SK-N-SH (cell line): ENCODE results near the gene GRM2.
A peak's percentile ranks its signal among the peaks of the same experiment; 100 is the strongest.

Experiments
- CHD2 ChIP-seq: fragments of 150-350 bp; IDR thresholded peaks from 2 replicates; pipeline ENCODE4 v1.6.1; 2018; ENCODE audit warnings: low read length; ENCODE audit not compliant: partially characterized antibody
- EP300 ChIP-seq, 2 experiments: IDR thresholded peaks; 2 replicates each; pipeline versions ENCODE4 v1.4.0 to v1.6.1; 2012; ENCODE audit warnings: borderline replicate concordance in 1 of 2, low read depth in 1 of 2, low read length in 1 of 2
- FOSL2 ChIP-seq: IDR thresholded peaks from 2 replicates; pipeline ENCODE4 v1.4.0; 2012; ENCODE audit warnings: low read depth, mild to moderate bottlenecking, moderate library complexity, borderline replicate concordance
- NFIC ChIP-seq: IDR thresholded peaks from 2 replicates; pipeline ENCODE4 v1.4.0; 2012; ENCODE audit warnings: borderline replicate concordance
- SIN3A ChIP-seq: IDR thresholded peaks from 2 replicates; pipeline ENCODE4 v1.6.1; 2012; ENCODE audit warnings: low read depth, mild to moderate bottlenecking, low read length, moderate library complexity, borderline replicate concordance
- SMC3 ChIP-seq: IDR thresholded peaks from 2 replicates; pipeline ENCODE4 v1.6.1; 2012; ENCODE audit warnings: low read depth, low read length, improper control_type of control experiment
- TAF1 ChIP-seq: IDR thresholded peaks from 2 replicates; pipeline ENCODE4 v1.6.1; 2012; ENCODE audit warnings: low read depth, mild to moderate bottlenecking, low read length, moderate library complexity, borderline replicate concordance
- TCF12 ChIP-seq: IDR thresholded peaks from 2 replicates; pipeline ENCODE4 v1.4.0; 2012
- TF ChIP-seq, protein P1 (sequence below): fragments of 200-600 bp; sonication (generic); IDR thresholded peaks from 2 replicates; pipeline ENCODE4 v1.6.1; 2017; ENCODE audit warnings: antibody characterized with exemption, mild to moderate bottlenecking, moderate library complexity
- TF ChIP-seq, protein P2 (sequence below): IDR thresholded peaks from 2 replicates; pipeline ENCODE4; 2012
- TF ChIP-seq, protein P3 (sequence below): IDR thresholded peaks from 2 replicates; pipeline ENCODE4 v1.6.1; 2012; ENCODE audit warnings: mild to moderate bottlenecking, low read depth, low read length, moderate library complexity

- TF ChIP-seq FOSL2, result no peak
- no peak for TF ChIP-seq EP300 (IDR thresholded peaks at IDR 0.05; ENCODE audit: borderline replicate concordance in 1 of 2, low read depth in 1 of 2, low read length in 1 of 2)
- TF ChIP-seq TCF12, result no peak
- TF ChIP-seq CHD2, result no peak
- TF ChIP-seq, protein P1, sequence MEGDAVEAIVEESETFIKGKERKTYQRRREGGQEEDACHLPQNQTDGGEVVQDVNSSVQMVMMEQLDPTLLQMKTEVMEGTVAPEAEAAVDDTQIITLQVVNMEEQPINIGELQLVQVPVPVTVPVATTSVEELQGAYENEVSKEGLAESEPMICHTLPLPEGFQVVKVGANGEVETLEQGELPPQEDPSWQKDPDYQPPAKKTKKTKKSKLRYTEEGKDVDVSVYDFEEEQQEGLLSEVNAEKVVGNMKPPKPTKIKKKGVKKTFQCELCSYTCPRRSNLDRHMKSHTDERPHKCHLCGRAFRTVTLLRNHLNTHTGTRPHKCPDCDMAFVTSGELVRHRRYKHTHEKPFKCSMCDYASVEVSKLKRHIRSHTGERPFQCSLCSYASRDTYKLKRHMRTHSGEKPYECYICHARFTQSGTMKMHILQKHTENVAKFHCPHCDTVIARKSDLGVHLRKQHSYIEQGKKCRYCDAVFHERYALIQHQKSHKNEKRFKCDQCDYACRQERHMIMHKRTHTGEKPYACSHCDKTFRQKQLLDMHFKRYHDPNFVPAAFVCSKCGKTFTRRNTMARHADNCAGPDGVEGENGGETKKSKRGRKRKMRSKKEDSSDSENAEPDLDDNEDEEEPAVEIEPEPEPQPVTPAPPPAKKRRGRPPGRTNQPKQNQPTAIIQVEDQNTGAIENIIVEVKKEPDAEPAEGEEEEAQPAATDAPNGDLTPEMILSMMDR, result no peak
- TF ChIP-seq, protein P2, sequence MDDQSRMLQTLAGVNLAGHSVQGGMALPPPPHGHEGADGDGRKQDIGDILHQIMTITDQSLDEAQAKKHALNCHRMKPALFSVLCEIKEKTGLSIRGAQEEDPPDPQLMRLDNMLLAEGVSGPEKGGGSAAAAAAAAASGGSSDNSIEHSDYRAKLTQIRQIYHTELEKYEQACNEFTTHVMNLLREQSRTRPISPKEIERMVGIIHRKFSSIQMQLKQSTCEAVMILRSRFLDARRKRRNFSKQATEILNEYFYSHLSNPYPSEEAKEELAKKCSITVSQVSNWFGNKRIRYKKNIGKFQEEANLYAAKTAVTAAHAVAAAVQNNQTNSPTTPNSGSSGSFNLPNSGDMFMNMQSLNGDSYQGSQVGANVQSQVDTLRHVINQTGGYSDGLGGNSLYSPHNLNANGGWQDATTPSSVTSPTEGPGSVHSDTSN, result no peak
- TF ChIP-seq, protein P3, sequence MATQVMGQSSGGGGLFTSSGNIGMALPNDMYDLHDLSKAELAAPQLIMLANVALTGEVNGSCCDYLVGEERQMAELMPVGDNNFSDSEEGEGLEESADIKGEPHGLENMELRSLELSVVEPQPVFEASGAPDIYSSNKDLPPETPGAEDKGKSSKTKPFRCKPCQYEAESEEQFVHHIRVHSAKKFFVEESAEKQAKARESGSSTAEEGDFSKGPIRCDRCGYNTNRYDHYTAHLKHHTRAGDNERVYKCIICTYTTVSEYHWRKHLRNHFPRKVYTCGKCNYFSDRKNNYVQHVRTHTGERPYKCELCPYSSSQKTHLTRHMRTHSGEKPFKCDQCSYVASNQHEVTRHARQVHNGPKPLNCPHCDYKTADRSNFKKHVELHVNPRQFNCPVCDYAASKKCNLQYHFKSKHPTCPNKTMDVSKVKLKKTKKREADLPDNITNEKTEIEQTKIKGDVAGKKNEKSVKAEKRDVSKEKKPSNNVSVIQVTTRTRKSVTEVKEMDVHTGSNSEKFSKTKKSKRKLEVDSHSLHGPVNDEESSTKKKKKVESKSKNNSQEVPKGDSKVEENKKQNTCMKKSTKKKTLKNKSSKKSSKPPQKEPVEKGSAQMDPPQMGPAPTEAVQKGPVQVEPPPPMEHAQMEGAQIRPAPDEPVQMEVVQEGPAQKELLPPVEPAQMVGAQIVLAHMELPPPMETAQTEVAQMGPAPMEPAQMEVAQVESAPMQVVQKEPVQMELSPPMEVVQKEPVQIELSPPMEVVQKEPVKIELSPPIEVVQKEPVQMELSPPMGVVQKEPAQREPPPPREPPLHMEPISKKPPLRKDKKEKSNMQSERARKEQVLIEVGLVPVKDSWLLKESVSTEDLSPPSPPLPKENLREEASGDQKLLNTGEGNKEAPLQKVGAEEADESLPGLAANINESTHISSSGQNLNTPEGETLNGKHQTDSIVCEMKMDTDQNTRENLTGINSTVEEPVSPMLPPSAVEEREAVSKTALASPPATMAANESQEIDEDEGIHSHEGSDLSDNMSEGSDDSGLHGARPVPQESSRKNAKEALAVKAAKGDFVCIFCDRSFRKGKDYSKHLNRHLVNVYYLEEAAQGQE, result no peak
- peak; percentile 69 for TF ChIP-seq TAF1
- peak; percentile 22; the same call in 1 of the 2 replicates for TF ChIP-seq SIN3A
- no peak for TF ChIP-seq SMC3
- no peak for TF ChIP-seq NFIC
These were observed 35.8 kb upstream of the GRM2 start, which contains the start of gene TEX264 for GRCh38 chr3:51670823-51671733.
